ENCODE measurements around the gene MTAP.

DNA sequence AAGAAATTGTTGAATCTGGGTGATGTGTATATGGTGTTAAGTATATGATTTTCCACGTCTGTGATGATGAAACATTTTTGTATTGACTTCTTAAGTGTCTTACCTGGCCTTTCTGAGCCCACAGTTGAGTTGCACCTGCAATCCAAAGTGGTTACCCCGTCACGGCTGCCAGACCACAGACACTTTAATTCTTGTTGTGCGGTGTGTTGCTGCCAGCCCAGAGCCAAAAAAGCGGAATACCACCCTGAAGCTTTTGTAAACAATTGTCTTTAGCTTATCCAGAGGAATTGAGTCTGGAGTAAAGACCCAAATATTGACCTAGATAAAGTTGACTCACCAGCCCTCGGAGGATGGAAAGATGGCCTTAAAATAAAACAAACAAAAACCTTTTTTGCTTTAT lies 35.1 kb downstream of the MTAP start:
- TF ChIP-seq, protein P1, sequence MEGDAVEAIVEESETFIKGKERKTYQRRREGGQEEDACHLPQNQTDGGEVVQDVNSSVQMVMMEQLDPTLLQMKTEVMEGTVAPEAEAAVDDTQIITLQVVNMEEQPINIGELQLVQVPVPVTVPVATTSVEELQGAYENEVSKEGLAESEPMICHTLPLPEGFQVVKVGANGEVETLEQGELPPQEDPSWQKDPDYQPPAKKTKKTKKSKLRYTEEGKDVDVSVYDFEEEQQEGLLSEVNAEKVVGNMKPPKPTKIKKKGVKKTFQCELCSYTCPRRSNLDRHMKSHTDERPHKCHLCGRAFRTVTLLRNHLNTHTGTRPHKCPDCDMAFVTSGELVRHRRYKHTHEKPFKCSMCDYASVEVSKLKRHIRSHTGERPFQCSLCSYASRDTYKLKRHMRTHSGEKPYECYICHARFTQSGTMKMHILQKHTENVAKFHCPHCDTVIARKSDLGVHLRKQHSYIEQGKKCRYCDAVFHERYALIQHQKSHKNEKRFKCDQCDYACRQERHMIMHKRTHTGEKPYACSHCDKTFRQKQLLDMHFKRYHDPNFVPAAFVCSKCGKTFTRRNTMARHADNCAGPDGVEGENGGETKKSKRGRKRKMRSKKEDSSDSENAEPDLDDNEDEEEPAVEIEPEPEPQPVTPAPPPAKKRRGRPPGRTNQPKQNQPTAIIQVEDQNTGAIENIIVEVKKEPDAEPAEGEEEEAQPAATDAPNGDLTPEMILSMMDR (IDR thresholded peaks at IDR 0.05; ENCODE audit: low read depth, low read length), result no peak
- TF ChIP-seq EZH2phosphoT487 (IDR thresholded peaks at IDR 0.05; ENCODE audit: low read depth), result no peak
